Measurements from ENCODE around the gene TWF2.

Gene TWF2

DNA sequence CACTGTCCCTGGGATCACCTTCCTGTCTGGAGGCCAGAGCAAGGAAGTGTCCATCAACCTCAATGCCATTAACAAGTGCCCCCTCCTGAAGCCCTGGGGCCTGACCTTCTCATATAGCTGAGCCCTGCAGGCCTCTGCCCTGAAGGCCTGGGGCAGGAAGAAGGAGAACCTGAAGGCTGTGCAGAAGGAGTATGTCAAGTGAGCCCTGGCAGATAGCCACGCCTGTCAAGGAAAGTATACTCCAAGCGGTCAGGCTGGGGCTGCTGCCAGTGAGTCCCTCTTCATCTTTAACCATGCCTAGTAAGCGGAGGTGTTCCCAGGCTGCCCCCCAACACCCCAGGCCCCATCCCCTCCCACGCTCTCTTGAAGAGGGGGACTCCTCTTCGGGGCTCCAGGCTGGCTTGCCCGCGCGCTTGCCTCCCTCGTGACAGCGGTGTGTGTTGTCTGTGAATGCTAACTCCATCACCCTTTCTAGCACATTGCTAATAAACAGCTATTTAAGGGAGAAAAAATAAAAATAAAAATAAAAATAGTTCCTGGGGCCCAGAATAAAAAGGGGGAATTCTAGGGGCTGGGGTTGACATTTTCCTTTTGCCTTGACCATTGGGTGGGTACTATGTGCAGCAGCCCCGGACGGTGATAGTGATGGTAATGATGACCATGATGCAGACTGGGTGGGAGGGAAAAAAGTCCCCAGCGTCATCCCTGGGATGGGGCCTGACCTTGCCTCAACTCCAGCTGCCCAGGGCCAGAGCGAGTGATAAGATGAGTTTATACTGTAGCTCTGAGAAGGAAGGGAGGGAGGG is 44.3 kb downstream of the TWF2 start:
- DNase-seq, result no peak
- in situ Hi-C loops (cut with HindIII; ENCODE audit: low pct_ligation_motif_present, low pct_unique_long_range_greater_than_20kb, low sequenced_read_pairs), result no loop called here

DNA sequence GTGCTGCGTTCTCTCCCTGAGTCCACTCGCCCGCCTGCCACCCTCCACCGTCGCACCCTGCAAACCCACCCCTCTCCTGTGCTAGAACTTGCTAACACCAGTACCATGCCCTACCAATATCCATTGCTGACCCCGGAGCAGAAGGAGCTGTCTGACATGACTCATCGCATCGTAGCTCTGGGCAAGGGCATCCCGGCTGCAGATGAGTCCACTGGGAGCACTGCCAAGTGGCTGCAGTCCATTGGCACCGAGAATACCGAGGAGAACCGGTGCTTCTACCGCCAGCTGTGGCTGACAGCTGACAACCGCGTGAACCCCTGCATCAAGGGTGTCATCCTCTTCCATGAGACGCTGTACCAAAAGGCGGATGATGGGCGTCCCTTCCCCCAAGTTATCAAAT is 45.9 kb downstream of the TWF2 start:
- in situ Hi-C loops (cut with HindIII; ENCODE audit: low pct_ligation_motif_present, low pct_unique_long_range_greater_than_20kb, low sequenced_read_pairs), result no loop called here
- DNase-seq, result peak; percentile 58

DNA sequence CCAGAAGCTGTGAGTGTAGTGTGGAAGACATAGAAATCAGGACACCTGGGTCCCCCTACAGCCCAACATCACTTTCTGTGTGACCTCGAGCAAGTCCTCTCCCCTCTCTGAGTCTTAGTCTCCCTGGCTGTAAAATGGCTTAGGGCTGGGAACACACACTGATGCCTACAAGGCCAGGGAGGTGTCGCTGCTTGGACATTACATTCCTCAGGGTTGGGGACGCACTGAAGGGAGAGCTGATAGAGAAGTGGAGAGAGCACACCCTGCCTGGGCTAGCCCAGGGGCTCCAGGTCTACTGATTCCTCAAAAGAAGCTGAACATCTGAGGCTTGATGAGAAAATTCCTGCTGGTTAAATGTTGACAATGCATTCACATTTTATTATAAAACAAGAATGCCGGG is 47.3 kb downstream of the TWF2 start:
- no peak for DNase-seq
- in situ Hi-C loops (cut with HindIII; ENCODE audit: low pct_ligation_motif_present, low pct_unique_long_range_greater_than_20kb, low sequenced_read_pairs), result no loop called here

DNA sequence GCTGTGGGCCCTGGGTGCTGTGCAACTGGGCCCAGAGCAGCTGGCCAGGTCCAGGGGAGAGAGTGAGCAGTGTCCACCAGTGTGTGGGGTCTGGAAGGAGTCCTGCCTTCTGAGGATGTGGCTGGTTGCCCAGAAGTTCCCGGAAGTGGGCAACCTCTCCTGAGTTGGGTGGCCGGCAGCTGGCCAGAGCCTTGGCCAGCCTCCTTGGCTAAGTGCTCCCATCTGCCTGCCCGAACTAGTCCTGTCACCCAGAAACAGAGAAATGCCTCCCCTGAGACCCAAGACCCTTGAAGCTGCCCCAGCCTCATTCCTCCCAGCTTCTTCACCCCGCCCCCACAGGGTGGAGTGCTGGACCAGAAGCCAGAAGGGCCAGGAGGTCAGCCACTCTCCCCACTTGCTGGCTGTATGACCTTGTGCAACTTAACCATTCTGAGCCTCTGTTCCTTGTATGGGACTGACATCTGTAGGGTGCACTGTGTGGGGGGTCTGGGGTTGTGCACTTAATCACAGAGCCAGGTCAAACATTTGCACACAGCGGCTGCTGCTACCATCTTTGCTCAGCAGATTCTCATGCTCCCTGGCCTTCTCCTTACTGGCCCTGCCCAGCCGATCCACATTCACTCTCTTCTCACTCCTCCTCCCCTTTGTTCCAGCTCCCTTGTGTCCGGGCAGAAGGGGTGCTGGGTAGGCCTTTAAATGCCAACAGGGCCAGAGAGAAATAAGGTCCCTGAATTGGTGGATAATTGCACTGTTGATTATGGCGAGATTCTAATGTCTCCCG is 48.5 kb downstream of the TWF2 start:
- in situ Hi-C loops (cut with HindIII; ENCODE audit: low pct_ligation_motif_present, low pct_unique_long_range_greater_than_20kb, low sequenced_read_pairs), result no loop called here
- no peak for DNase-seq

DNA sequence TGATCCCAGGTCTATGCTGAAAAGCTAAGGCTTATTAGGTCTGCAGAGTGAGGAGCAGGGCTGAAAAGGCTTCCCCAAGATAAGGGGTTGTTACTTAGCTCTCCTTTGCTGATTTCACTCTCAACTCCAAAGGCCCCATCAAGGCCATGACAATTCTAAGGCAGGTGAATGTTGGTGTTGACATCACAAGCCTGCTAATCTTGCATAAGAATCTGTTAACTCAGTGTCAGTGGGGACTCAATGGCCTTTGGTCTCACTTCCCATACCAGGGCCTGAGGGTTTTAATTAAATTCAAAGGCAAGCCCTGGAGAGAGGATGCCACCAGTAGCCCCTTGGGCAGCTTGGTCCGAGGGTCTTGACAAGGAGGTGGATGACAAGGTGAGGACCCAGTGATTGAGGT is 50.4 kb downstream of the TWF2 start:
- no peak for DNase-seq
- in situ Hi-C loops (cut with HindIII; ENCODE audit: low pct_ligation_motif_present, low pct_unique_long_range_greater_than_20kb, low sequenced_read_pairs), result no loop called here

DNA sequence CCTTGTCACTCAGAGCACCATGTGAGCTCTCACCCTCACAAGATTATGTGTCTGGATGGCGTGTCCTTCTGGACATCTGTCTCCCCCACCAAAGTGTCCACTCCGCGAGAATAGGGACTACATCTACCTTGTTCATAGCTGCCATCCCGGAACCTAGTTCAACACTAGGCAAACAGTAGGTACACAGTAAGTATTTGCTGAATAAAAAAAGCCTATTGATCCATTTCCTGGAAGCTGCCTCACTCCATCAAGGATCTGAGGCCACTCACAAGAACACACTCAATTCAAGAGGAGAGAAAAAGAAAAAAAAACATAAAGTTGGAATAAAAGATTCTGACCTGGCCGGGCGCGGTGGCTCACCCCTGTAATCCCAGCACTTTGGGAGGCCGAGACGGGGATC is 52.2 kb downstream of the TWF2 start:
- in situ Hi-C loops (cut with HindIII; ENCODE audit: low pct_ligation_motif_present, low pct_unique_long_range_greater_than_20kb, low sequenced_read_pairs), result no loop called here
- no peak for DNase-seq

DNA sequence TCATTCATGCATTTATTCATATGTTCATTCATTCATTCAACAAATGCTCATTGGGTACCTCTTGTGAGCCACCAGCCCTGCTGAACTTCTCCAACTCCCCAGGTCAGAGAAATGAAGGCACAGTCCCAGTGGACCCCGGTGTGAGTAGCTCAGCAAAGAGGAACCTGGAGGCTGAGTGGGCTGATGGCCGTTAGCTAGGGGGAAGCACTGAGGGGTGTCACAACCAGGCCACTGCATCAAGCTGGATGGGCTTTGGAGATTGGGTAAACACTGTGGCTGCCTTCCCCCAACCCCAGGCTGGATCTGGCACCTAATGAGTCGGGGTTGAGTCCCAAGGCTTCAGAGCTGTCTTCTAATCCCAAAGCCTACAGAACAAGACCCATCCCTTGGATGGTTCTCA is 53.1 kb downstream of the TWF2 start:
- in situ Hi-C loops (cut with HindIII; ENCODE audit: low pct_ligation_motif_present, low pct_unique_long_range_greater_than_20kb, low sequenced_read_pairs), result no loop called here
- no peak for DNase-seq

DNA sequence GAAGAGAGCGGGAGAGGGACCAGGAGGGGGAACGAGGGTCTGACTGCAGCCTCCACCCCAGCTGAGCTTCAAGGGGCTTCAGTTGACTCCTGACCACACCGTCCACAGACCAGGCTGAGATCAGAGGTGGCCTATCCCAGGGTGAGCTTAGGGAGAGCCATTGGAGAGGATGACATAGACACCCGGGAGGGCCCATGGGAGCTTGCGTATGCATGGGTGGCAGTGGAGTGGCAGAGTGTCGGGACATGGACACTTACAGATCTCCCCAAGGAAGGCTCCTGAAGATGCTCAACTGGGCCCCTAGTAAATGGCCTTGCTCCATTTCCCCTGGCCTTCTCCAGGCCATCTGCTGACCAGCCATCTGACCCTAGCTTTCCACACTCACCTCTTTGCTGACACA is 53.6 kb downstream of the TWF2 start:
- in situ Hi-C loops (cut with HindIII; ENCODE audit: low pct_ligation_motif_present, low pct_unique_long_range_greater_than_20kb, low sequenced_read_pairs), result no loop called here
- DNase-seq, result no peak

DNA sequence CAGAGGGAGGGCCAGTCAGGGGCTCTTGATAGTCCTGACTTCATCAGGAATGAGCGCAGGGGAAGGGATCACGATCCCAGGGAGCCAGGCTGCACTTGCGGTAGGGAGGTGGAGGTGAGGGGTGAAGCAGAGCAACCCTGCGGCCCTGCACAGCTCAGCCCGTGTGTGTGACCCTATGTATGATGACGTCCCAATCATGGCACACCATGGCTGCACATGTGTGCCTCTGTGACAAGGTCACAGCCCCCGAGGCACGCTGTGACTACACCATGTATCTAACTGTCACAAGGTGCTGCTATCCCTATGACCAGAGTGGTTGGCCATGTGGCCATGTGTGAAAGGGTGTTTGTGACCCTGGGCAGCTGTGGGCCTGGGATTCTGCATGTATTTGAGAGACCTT is 54.3 kb downstream of the TWF2 start:
- in situ Hi-C loops (cut with HindIII; ENCODE audit: low pct_ligation_motif_present, low pct_unique_long_range_greater_than_20kb, low sequenced_read_pairs), result no loop called here
- no peak for DNase-seq

DNA sequence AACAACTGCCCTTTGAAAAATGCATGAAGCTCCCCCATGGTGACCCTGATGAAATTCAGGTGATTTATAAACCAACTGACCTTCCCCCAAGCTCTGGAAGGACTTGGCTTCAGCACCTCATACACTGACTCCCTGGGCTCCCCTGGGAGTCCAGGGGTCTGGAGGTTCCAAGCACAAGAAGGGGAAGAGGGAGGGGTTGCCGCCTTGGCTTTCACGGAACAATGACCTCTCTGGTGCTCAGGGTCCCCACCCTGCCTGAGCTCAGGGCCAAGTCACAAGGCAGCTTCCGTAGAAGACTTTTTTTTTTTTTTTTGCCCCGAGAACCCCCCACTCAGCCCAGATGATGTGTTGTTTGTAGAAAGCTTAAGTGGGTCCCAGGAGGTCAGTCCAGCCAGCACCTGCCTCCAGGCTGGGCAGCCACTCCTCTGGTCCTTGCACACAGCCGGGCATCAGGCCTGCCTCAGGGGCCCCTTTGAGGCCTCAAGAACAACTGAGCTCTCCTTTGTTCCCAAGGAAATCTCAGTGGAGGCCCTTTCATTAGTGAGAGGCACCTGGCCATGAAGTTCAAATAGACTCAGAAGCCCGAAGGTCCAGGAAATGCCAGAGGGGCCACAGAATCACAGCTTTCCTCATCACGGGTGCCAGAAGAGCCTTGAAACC is 55.0 kb downstream of the TWF2 start:
- in situ Hi-C loops (cut with HindIII; ENCODE audit: low pct_ligation_motif_present, low pct_unique_long_range_greater_than_20kb, low sequenced_read_pairs), result no loop called here
- DNase-seq, result no peak

DNA sequence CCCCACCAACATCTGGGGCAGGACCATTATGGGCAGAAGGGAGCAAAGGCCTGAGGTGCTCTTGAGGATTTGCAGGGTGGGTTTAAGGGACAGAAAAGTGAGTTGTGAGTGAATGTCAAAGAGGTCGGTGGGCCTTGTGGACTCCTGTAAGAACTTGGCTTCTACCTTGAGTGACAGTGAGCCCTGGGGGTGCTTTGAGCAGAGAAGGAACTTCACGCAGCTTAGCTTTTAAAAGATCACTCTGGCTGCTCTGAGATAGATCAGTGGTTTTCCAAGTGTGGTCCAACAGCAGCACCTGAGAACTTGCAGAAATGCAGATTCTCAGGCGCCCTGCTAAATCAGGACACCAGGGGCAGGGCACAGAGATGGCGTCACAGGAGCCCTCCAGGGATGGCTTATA is 56.3 kb downstream of the TWF2 start:
- in situ Hi-C loops (cut with HindIII; ENCODE audit: low pct_ligation_motif_present, low pct_unique_long_range_greater_than_20kb, low sequenced_read_pairs), result no loop called here
- DNase-seq, result no peak

DNA sequence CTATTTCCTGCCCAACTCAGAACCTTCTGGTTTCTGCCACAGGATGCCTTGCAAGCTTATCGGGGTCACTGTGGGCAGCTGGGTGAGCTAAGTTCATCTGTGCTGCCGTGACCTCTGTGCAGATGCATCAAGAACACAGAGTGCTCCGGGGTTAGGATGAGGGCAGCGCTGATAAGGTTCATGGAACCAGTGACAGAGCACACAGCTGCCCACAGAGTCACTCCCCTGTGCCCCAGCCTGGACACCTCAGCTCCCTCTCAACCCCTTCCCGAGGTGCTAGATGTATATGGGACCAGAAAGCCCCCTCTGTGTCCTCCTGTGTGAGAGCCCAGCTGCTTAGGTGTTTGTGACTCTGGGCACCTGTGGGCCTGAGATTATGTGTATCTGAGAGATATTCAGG is 56.8 kb downstream of the TWF2 start:
- DNase-seq, result no peak
- in situ Hi-C loops (cut with HindIII; ENCODE audit: low pct_ligation_motif_present, low pct_unique_long_range_greater_than_20kb, low sequenced_read_pairs), result no loop called here

DNA sequence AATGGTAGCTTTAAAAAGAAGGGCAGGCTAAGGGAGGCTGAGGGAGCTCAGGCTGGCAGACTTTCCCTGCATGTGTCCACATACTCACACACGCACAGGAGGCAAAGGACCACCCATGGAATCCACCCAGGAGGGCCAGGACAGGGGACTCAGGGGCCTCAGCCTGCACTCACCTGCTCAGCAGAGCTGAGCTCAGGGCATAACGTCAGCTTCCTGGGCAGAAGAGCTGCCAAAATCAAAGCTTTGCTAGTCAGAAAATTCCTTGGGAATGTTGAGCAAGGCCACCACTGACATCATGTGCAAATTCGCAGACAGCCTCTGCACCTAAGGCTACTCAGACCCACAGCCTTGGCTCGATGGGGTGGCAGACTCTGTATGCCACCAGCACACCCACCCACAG is 57.4 kb downstream of the TWF2 start:
- in situ Hi-C loops (cut with HindIII; ENCODE audit: low pct_ligation_motif_present, low pct_unique_long_range_greater_than_20kb, low sequenced_read_pairs), result no loop called here

More for the DNA sequence above, 57.4 kb downstream of the TWF2 start:
- no peak for DNase-seq
